ENCODE data around the gene RASSF4.

Gene RASSF4

DNA sequence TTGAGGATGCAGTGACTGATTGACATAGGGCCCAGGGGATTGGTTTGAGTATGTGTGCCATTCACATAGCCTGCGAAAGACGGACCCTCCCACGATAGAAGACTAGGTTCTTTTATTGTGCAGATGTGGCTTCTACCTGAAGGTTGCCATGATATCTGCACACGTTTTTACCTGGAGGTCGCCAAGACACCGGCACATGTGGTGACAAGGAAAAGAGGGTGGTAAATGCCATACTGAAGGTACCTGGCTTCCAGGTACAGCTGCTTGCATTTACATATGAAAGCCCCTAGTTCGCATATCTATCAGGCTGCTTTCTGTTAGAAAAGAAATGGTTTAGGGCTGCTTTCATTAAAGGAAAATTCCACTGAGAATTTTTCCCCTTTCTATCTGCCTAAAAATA lies 84.7 kb downstream of the RASSF4 start:
- TF ChIP-seq, protein P1, sequence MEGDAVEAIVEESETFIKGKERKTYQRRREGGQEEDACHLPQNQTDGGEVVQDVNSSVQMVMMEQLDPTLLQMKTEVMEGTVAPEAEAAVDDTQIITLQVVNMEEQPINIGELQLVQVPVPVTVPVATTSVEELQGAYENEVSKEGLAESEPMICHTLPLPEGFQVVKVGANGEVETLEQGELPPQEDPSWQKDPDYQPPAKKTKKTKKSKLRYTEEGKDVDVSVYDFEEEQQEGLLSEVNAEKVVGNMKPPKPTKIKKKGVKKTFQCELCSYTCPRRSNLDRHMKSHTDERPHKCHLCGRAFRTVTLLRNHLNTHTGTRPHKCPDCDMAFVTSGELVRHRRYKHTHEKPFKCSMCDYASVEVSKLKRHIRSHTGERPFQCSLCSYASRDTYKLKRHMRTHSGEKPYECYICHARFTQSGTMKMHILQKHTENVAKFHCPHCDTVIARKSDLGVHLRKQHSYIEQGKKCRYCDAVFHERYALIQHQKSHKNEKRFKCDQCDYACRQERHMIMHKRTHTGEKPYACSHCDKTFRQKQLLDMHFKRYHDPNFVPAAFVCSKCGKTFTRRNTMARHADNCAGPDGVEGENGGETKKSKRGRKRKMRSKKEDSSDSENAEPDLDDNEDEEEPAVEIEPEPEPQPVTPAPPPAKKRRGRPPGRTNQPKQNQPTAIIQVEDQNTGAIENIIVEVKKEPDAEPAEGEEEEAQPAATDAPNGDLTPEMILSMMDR (IDR thresholded peaks at IDR 0.05; ENCODE audit: borderline replicate concordance, control extremely low read depth, extremely low read depth, insufficient read depth, missing control alignments) = no peak
- in situ Hi-C loops (cut with MboI; ENCODE audit: low sequenced_read_pairs, unreplicated experiment) = no loop called here
- no peak for DNase-seq (ENCODE audit: low spot score)

All from GM13976 (cell line).